ENCODE results near the gene LRP1B.

The LRP1B gene

GRCh38 chr2:142150453-142150852, 19.6 kb upstream of the LRP1B start:
- TF ChIP-seq REST (IDR thresholded peaks at IDR 0.05; ENCODE audit: insufficient read depth in 1 of 2, low read depth in 2 of 2, low read length in 2 of 2) = no peak
- no peak for TF ChIP-seq FOXP2 (optimal IDR thresholded peaks at IDR 0.05; ENCODE audit: borderline replicate concordance, extremely low read depth, extremely low read length, insufficient read depth)
- TF ChIP-seq SIN3A (IDR thresholded peaks at IDR 0.05; ENCODE audit: borderline replicate concordance, insufficient read depth, low read length) = no peak
- TF ChIP-seq TAF1 (IDR thresholded peaks at IDR 0.05; ENCODE audit: borderline replicate concordance, insufficient read depth, low read length) = no peak
- no peak for TF ChIP-seq POLR2AphosphoS5 (IDR thresholded peaks at IDR 0.05; ENCODE audit: low read depth, low read length)

- no peak for TF ChIP-seq TAF1 (IDR thresholded peaks at IDR 0.05; ENCODE audit: borderline replicate concordance, insufficient read depth, low read length)
- TF ChIP-seq FOXP2 (optimal IDR thresholded peaks at IDR 0.05; ENCODE audit: borderline replicate concordance, extremely low read depth, extremely low read length, insufficient read depth) = no peak
- TF ChIP-seq REST (IDR thresholded peaks at IDR 0.05; ENCODE audit: insufficient read depth in 1 of 2, low read depth in 2 of 2, low read length in 2 of 2) = no peak
- no peak for TF ChIP-seq SIN3A (IDR thresholded peaks at IDR 0.05; ENCODE audit: borderline replicate concordance, insufficient read depth, low read length)
- no peak for TF ChIP-seq POLR2AphosphoS5 (IDR thresholded peaks at IDR 0.05; ENCODE audit: low read depth, low read length)
Observed at GRCh38 chr2:142144547-142144946, 13.7 kb upstream of the LRP1B start.

- TF ChIP-seq TAF1 (IDR thresholded peaks at IDR 0.05; ENCODE audit: borderline replicate concordance, insufficient read depth, low read length) = no peak
- TF ChIP-seq POLR2AphosphoS5 (IDR thresholded peaks at IDR 0.05; ENCODE audit: low read depth, low read length) = no peak
- no peak for TF ChIP-seq FOXP2 (optimal IDR thresholded peaks at IDR 0.05; ENCODE audit: borderline replicate concordance, extremely low read depth, extremely low read length, insufficient read depth)
- TF ChIP-seq SIN3A (IDR thresholded peaks at IDR 0.05; ENCODE audit: borderline replicate concordance, insufficient read depth, low read length) = no peak
- TF ChIP-seq REST (IDR thresholded peaks at IDR 0.05; ENCODE audit: insufficient read depth in 1 of 2, low read depth in 2 of 2, low read length in 2 of 2) = no peak
Observed at GRCh38 chr2:142142595-142142994, 11.8 kb upstream of the LRP1B start.

- no peak for TF ChIP-seq POLR2AphosphoS5 (IDR thresholded peaks at IDR 0.05; ENCODE audit: low read depth, low read length)
- no peak for TF ChIP-seq FOXP2 (optimal IDR thresholded peaks at IDR 0.05; ENCODE audit: borderline replicate concordance, extremely low read depth, extremely low read length, insufficient read depth)
- TF ChIP-seq SIN3A (IDR thresholded peaks at IDR 0.05; ENCODE audit: borderline replicate concordance, insufficient read depth, low read length) = no peak
- TF ChIP-seq REST (IDR thresholded peaks at IDR 0.05; ENCODE audit: insufficient read depth in 1 of 2, low read depth in 2 of 2, low read length in 2 of 2) = no peak
- no peak for TF ChIP-seq TAF1 (IDR thresholded peaks at IDR 0.05; ENCODE audit: borderline replicate concordance, insufficient read depth, low read length)
Observed at GRCh38 chr2:142140434-142140845, 9.6 kb upstream of the LRP1B start.

GRCh38 chr2:142139384-142139783, 8.6 kb upstream of the LRP1B start:
- no peak for TF ChIP-seq POLR2AphosphoS5 (IDR thresholded peaks at IDR 0.05; ENCODE audit: low read depth, low read length)

All from PFSK-1 (cell line).